Fibroblast of mammary gland (primary cell): ENCODE measurements around the gene WDR86.

Source experiments
- DNase-seq: peaks from one replicate; pipeline ENCODE4 v3.0.0-alpha.2; 2010; ENCODE audit warnings: low read depth
- H3K4me3 ChIP-seq: 2 replicates; pipeline ENCODE4 v1.5.1; 2011; ENCODE audit warnings: low read depth, mild to moderate bottlenecking, low read length, moderate library complexity; ENCODE audit not compliant: control insufficient read depth
- TF ChIP-seq, protein P1 (sequence below): conservative IDR thresholded peaks from 2 replicates; pipeline ENCODE4 v1.5.1; 2011; ENCODE audit warnings: low read depth, low read length, inconsistent platforms; ENCODE audit not compliant: control insufficient read depth, insufficient read depth

The WDR86 gene

DNA sequence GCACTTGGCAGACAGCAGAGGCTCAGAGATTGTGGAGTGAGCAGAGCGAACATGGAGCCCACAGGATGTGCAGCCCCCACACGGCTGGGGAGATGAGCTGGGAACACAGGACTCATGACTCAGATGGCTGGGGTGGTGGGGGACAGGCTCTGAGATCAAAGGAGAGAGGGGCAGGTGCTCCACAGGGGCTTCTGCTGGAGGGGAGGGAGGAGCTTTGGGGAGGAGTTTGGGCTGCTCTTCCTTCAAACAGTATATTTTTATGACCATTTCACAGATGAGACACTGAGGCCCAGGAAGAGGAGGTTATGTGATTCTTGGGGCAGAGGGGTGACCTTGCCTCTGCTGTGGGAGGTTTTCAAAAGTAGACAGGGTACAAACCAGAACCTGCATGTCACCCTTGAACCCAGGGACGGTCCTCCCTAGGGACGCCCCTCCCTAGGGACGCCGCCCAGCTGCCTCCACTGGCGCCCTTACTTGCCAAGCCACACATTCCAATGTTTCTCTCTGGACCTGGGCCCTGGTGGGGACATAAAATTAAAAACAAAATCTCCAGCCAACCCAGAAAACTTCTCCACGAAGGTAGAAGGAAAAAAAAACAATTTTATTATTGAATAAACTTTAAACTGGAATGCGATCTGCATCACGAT lies 31.1 kb upstream of the WDR86 start:
- TF ChIP-seq, protein P1, sequence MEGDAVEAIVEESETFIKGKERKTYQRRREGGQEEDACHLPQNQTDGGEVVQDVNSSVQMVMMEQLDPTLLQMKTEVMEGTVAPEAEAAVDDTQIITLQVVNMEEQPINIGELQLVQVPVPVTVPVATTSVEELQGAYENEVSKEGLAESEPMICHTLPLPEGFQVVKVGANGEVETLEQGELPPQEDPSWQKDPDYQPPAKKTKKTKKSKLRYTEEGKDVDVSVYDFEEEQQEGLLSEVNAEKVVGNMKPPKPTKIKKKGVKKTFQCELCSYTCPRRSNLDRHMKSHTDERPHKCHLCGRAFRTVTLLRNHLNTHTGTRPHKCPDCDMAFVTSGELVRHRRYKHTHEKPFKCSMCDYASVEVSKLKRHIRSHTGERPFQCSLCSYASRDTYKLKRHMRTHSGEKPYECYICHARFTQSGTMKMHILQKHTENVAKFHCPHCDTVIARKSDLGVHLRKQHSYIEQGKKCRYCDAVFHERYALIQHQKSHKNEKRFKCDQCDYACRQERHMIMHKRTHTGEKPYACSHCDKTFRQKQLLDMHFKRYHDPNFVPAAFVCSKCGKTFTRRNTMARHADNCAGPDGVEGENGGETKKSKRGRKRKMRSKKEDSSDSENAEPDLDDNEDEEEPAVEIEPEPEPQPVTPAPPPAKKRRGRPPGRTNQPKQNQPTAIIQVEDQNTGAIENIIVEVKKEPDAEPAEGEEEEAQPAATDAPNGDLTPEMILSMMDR, result no peak
- H3K4me3 ChIP-seq, result no peak overlapping the region
- peak; percentile 42 for DNase-seq

DNA sequence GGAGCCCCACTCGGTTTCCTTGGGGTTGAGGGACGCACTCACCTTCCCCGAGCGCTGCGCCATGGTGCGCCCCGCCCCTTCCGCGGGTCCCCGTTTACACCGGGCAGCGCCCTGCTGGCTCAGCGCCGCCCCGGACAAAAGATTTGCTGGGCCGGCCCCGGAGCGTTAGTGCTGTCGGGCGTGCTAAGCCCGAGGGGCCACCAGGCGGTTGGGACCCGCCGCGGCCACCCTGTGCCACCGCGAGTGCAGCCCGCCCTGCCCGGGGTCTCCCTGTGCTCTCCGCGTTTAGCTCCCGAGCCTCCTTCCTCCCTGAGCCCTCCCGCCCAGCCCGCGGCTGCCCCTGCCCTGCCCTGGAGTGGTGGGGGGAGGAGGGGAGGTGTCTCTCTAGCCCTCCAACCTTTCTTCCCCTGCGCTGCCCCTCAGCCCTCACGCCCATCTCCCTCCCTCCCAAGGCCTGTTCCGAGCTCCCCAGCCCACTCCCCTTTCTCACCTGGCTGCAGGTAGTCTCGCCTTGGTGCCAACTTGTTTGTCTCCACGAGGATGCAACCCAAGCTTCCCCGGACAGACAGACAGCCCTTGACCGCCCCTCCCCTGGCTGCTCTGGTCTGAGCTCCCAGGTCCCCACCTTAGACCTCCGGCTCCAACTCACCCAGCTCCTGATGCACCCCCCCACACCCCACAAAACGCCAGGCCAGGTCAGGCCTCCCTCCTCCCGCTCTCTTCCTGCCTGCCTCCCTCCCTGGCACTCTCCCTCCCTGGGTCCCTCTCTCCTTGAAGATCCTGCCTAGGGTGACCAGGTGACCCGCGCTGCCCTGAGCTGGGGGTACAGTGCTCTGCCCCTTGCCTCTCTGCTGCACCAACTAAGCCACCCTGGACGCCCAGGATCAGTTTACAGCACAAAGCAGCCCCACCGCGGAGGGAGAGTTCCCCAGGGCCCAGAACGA lies 30.3 kb upstream of the WDR86 start, which contains the start of gene CRYGN:
Gene CRYGN, minus strand, starts transcription at position 287 of the 944 bp plus-strand sequence. Its CDS starts 224 bp downstream, at position 63.
- TF ChIP-seq, protein P1, result no peak
- no peak for DNase-seq
- no peak within 1 kb of the TSS for H3K4me3 ChIP-seq

DNA sequence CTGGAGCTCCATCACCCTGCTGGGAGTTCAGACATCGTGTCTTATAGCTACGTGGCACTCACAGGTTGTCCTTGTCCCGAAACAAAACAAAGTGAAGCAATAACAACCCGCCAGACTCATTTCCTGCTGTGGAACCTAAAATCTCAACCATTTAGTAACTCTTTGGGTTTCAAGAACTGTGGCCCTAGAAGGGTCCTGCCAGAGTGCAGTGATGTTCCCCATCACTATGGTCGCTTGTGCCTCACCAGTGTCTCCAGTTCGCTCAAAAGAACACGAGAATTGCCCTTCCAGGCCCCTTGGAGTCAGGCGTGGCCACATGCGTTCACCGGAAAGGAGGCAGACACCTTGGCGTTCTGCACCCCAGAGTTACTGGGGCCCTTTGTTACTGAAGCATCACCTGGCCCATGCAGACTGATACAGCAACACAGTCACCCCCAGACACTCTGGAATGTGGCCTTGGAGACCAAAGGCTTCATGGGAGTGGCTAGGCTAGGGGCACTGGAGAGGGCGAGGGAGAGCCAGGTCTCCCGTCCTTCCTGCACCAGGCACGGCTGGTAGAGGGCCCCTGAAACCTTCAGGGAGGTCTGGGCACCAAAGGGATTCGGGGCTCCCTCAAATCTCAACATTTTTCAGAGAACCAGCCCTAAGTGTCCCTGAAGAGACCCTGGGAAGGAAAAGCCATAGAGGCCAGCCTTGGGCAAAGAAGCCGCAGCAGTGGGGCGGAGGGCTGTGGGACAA lies 29.2 kb upstream of the WDR86 start:
- DNase-seq, result no peak
- TF ChIP-seq, protein P1, result no peak
- no peak overlapping the region for H3K4me3 ChIP-seq

DNA sequence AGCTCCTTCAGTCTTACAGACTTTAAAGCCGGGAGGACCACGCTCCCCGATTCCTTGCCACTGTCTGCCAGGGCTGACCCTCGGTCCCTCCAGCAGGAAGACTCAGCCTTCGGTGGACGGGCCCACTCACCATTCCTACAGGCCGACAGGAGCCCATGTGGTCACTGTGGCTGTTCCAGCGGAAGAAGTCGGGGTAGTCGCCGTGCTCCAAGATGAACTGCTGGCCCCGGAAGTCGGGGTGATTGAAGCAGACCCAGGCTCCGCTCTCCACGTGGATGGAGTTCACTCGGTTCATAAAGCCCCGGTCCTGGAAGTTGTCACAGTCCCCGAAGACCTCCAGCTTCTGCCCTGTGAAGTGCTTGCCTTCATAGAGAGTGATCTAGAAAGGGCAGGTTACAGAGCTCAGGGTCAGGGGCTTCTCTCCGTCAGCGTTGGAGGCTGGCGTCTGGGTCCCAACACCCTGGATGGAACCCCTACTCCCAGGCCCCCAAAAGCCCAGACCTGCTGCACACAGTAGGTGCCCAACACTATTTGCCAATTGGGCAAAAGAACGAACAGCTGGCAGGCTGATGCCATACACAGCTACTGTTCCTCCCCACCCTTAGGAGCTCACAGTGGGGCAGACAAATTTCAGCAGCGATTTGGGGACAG lies 28.2 kb upstream of the WDR86 start:
- no peak for DNase-seq
- TF ChIP-seq, protein P1, result no peak
- H3K4me3 ChIP-seq, result no peak overlapping the region

DNA sequence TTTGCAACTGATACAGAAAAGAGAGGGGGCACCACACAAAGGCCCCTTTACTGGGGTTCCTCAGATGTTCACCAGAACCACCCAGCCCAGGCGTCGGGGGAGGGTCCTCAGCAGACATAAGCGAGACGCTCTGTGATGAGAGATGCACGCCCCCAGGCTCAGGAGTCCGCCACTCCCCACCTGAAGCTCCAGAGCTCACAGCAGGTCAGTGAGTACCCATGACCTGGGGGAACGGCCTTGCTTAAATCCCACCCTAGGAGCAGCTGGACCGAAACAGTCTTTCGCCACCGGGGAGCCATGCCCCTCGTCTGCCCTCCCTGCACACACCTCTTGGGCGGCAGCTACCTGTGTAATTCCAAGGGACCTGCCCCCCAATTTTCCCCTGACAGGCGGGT lies 27.3 kb upstream of the WDR86 start:
- H3K4me3 ChIP-seq, result no peak overlapping the region
- no peak for DNase-seq
- TF ChIP-seq, protein P1, result no peak
